ENCODE measurements around the gene HACD2.

- no peak for TF ChIP-seq HMG20B (CRISPR knock-in tag; IDR thresholded peaks at IDR 0.05)
- no peak for TF ChIP-seq EZH2 (IDR thresholded peaks at IDR 0.05; ENCODE audit: borderline replicate concordance, low read depth, low read length)
- TF ChIP-seq CTCF (IDR thresholded peaks at IDR 0.05 in 2 of 3, conservative IDR thresholded peaks at IDR 0.05 in 1 of 3; ENCODE audit: insufficient read depth in 2 of 3, low read depth in 1 of 3, low read length in 3 of 3): no peak
- TF ChIP-seq REST (IDR thresholded peaks at IDR 0.05; ENCODE audit: borderline replicate concordance): no peak
- TF ChIP-seq REST (CRISPR knock-in tag; IDR thresholded peaks at IDR 0.05; ENCODE audit: low read depth): no peak
- no peak for TF ChIP-seq POLR3A (IDR thresholded peaks at IDR 0.05; ENCODE audit: borderline replicate concordance, extremely low read depth, insufficient read depth, insufficient read length)
- TF ChIP-seq GATAD2A (IDR thresholded peaks at IDR 0.05): no peak
- TF ChIP-seq, protein P1, sequence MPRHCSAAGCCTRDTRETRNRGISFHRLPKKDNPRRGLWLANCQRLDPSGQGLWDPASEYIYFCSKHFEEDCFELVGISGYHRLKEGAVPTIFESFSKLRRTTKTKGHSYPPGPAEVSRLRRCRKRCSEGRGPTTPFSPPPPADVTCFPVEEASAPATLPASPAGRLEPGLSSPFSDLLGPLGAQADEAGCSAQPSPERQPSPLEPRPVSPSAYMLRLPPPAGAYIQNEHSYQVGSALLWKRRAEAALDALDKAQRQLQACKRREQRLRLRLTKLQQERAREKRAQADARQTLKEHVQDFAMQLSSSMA (CRISPR knock-in tag; IDR thresholded peaks at IDR 0.05): no peak
- TF ChIP-seq EP300 (IDR thresholded peaks at IDR 0.05; ENCODE audit: low read length): no peak
- TF ChIP-seq, protein P2, sequence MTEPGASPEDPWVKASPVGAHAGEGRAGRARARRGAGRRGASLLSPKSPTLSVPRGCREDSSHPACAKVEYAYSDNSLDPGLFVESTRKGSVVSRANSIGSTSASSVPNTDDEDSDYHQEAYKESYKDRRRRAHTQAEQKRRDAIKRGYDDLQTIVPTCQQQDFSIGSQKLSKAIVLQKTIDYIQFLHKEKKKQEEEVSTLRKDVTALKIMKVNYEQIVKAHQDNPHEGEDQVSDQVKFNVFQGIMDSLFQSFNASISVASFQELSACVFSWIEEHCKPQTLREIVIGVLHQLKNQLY (CRISPR knock-in tag; conservative IDR thresholded peaks at IDR 0.05): no peak
- TF ChIP-seq RFX5 (IDR thresholded peaks at IDR 0.05; ENCODE audit: low read depth, low read length): no peak
- no peak for TF ChIP-seq MTA3 (IDR thresholded peaks at IDR 0.05; ENCODE audit: borderline replicate concordance)
- no peak for TF ChIP-seq ZNF512 (tag; IDR thresholded peaks at IDR 0.05)
- TF ChIP-seq FOXM1 (IDR thresholded peaks at IDR 0.05; ENCODE audit: low read depth): no peak
- no peak for TF ChIP-seq FOXM1 (CRISPR knock-in tag; IDR thresholded peaks at IDR 0.05; ENCODE audit: low read depth)
- TF ChIP-seq MYNN (IDR thresholded peaks at IDR 0.05): no peak
- TF ChIP-seq MYNN (CRISPR knock-in tag; IDR thresholded peaks at IDR 0.05): no peak
These were observed 141.9 kb downstream of the HACD2 start for GRCh38 chr3:123442908-123443307.
